ENCODE measurements around the gene COL16A1.

The COL16A1 gene

GRCh38 chr1:31703431-31704270 is at the start of gene COL16A1:
COL16A1 (minus strand) TSS chr1:31704017; CDS start chr1:31702193, 1,824 bp downstream.
- no peak for DNase-seq (ENCODE audit: low read depth in 3 of 3, low spot score in 1 of 3)

- no peak for DNase-seq (ENCODE audit: low read depth in 3 of 3, low spot score in 1 of 3)
These were observed 49.2 kb upstream of the COL16A1 start for GRCh38 chr1:31752952-31753475.

DNA sequence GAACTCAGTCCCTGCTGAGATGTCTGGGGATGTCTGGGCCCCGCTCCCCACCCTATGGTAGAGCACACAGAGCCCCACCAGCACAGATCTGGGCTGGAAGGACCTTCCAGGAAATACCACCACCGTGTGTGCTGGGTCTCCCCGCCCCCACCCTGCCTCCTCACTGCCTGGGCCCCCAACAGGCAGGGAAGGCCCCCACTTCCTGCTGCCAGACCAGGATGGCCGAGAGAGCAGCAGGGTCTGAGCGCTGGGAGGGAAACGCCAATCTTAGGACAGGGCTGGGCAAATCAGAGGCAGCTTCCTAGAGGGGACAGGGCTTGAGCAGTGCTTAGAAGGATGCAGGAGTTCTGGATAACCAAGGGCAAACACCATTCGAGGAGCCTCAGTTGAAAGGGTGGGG is 48.4 kb upstream of the COL16A1 start:
- no peak for DNase-seq (ENCODE audit: low read depth in 3 of 3, low spot score in 1 of 3)

- no peak for DNase-seq (ENCODE audit: low read depth in 3 of 3, low spot score in 1 of 3)
These were observed 48.0 kb upstream of the COL16A1 start for GRCh38 chr1:31751822-31752241.

DNA sequence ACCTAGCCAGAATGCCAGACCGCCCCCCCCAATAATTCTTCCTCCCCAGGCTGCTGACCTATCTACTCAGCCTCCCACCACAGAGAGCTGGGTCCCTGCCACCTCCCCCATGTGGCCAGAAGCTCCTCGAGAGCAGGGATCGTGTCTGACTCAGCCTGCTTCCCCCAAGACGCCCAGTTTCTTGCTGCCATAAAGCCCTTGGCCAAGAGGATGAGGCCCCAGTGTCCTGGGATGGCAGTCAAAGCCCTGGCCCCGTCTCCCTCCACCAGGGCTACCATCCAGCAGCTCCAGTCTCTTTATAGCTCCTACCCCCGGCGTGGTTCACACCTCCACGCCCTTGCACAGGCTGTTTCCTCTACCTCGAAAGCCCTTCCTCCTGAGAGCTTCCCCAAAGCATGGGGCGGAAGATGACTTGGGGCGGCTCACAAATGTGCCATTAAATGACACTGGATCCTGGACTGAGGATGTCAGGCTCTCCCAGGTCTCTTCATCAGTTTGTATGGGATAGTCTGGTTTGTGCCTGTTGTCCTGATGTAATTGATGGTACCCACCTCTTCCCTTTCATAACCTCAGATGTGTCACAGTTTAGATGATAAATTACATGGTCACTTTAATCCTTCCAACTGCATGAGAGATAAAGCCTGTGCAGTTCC is 47.2 kb upstream of the COL16A1 start:
- DNase-seq (ENCODE audit: low read depth in 3 of 3, low spot score in 1 of 3) = no peak

DNA sequence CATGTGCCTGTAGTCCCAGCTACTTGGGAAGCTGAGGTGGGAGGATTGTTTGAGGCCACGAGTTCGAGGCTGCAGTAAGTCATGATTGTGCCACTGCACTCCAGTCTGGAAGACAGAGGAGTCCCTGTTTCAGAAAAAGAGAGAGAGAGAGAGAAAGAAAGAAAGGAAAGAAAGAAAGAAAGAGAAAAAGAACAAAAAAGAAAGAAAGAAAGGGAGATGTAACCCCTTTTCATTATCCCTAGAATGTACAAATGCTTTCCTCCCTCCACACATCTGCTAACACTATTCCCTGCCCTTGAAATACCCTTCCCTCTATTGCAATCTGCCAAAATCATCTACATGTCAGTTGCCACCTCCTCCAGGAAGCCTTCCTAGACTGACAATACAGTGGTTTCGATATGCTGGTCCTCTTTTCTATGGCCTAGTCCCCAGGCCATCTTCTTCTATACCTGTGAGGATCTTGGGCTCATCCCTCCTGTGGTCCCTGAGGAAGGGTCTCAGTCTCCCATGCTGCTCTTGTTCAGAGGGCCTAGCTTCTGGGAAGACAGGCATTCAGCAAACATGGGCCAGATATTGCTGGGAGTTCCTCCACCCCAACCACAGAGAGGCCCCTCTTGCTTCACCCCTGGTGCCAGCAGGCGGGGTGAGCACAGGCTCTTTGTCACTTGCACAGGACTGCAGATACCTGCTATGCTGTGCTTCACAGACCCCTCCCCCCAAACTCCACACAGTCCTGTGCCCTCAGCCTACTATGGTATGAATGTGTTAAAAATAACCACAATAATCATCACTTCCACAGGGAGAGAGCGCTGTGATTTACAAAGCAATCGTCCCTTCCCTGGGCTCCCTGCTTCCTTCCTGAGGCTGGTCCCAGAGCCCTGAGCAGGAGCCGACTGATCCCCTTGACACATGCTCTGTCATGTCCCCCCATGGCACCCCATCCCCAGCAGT is 46.2 kb upstream of the COL16A1 start:
- DNase-seq (ENCODE audit: low read depth in 3 of 3, low spot score in 1 of 3) = no peak

DNA sequence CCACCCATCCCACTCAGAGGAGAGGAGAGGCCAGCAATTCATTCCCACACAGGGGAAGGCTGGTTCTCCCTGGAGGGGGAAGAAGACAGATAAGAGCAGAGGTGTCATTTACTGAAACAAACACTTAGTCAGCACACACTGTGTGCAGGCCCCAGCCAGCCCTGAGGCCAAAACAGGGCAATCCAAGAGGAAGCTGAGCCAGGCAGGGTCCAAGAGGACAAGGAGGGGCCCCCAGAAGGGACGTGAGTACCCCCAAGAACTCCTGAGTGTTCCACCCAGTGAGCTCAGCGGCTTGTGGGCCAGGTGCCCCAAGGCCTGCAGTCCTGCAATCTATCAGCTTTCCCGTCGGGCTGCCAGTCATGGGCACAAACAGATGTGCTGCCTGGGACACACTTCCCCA is 44.5 kb upstream of the COL16A1 start:
- no peak for DNase-seq (ENCODE audit: low read depth in 3 of 3, low spot score in 1 of 3)

DNA sequence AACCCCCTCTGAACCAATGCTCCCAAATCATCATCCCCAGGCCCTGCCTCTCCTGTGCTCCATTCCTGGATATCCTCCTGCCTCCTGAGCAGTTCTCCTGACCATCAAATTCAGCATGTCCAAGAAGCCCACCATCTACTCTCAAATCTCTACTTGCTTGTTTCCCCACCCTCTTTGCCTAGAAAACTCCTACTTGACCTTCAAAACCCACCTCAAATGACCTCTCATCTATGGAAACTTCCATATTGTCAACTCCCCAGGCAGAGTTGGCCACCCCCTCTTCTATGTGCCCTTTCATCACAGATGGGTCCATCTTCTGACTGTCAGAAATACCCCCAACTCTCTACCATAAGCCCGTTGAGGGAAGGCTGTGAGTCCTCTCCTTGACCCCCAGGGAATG is 43.5 kb upstream of the COL16A1 start:
- no peak for DNase-seq (ENCODE audit: low read depth in 3 of 3, low spot score in 1 of 3)

DNA sequence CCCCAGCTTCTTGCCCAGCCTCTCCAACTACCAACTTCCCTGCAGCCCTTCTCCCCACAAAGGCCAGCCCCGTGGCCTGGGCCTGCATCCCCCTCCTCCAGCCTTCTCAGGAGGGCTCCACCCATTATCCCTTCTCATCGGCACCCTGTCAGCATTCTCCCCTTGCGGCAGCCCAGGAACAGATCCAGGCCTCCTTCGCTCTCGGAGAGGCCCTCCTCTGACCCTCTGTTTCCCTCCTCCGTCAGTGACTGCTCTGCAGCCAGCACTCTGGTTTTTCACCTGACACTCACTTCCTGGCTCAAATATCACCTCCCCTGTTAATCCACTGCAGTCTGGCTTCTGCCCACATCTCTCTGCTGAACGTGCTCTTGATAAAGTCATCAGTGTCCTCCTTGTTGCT is 42.9 kb upstream of the COL16A1 start:
- no peak for DNase-seq (ENCODE audit: low read depth in 3 of 3, low spot score in 1 of 3)

- no peak for DNase-seq (ENCODE audit: low read depth in 3 of 3, low spot score in 1 of 3)
These were observed 42.3 kb upstream of the COL16A1 start for GRCh38 chr1:31745946-31746670.

- DNase-seq (ENCODE audit: low read depth in 3 of 3, low spot score in 1 of 3) = no peak
These were observed 41.5 kb upstream of the COL16A1 start for GRCh38 chr1:31745096-31745945.

DNA sequence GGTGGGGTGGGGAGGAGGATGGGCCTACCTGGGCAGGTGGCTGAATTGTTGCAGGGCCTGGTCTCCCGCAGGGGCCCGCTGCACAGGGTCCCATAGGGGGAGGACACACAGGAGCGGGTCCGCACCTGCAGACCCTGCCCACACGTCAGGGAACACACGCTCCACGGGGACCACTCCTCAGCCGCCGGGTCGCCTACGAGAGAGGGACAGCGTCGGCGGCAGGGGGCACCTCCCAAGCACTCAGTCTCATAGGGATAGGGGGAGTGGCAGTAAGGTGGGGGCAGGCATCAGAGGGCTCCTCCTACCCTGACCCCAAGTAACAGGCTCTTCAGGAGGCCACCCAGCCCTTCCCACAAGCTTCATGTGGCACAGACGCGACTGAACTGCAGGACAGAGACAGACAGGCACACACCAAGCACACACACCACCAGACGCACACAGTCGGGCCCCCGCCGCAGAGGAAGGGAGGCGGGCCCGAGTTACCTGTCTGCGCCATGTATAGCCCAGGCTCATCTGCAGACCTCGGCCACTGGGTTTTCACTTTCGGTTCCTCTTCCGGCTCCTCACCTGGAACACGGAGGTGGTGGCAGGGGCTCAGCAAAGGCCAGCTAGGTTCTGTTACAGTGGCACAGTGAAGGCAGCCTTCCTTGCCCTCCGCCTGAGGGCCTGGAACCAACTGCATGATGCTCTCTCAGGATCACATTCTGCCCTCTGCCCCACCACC is 40.5 kb upstream of the COL16A1 start:
- DNase-seq (ENCODE audit: low read depth in 3 of 3, low spot score in 1 of 3) = no peak

DNA sequence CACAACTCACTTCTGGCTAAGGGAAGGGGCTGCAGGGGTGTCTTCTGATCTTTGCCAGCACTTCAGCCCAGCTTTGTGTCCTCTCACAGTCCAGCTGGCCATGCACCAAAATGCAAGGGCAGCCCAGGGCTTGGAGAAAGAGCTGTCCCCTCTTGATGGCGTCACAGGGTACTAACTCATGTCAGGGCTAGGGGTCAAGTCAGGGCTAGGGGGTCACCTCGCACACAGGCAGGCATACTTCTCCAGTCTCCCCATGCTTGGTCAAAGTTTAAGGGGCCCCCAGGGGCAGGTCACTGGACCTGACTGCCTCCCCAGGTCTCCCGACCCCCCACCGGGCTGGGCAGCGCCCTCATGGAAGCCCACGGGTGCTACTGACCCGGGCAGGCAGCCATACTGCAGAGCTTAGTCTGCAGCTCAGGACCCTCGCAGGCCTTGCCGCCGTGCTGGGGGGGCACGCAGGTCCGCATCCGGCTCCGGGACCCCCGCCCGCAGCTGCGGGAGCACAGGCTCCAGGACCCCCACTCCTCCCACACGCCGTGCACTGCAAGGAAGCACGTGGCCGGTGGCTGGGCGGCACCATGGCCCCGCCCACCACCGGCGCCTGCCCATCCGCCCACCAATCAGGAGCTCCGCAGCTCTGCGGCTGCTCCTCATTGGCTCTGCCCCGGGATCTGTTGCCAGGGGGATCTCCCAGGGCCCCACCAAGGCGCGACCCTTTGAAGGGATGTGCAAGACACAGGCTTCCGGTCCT is 38.8 kb upstream of the COL16A1 start:
- DNase-seq (ENCODE audit: low read depth in 3 of 3, low spot score in 1 of 3) = no peak

DNA sequence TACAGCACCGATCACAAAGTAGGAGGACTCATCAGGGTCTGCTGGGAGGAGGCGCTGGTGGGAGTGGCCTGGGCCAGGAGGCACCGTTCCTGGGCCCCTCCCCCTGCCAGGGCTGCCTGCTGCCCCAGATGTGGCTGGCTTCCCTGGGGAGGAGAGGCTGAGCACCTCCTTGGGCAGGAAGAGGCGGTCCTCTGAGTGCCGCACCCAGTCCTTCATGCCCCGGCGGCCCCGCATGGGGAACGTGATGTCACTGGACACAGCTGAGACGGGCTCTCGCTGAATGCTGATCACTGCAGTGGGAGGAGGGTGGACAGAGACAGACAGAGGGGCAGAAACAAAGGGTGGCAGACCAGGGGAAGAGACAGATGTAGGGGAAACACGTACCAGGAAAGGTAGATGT is 35.5 kb upstream of the COL16A1 start:
- DNase-seq (ENCODE audit: low read depth in 3 of 3, low spot score in 1 of 3) = no peak

DNA sequence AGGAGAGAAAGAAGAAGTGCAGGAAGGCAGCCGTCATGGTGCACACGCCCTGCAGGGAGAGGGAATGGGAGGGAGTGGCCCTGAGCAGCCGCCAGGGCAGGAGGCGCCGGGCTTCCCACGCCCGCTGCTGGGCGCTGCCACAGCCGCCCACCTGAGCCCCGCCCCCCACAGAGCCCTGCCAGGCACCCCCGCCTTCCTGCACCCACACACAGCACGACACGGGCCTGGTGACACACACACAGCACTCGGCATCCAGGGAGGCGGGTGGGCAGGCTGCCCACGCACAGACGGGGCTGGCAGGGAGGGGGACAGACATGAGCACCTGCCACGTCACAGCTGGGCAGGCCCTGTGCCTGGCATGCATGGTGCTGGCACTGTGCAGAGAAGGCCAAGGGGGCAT is 32.9 kb upstream of the COL16A1 start:
- DNase-seq (ENCODE audit: low read depth in 3 of 3, low spot score in 1 of 3) = peak in 2 of 3 donors; percentile 24 to 26

DNA sequence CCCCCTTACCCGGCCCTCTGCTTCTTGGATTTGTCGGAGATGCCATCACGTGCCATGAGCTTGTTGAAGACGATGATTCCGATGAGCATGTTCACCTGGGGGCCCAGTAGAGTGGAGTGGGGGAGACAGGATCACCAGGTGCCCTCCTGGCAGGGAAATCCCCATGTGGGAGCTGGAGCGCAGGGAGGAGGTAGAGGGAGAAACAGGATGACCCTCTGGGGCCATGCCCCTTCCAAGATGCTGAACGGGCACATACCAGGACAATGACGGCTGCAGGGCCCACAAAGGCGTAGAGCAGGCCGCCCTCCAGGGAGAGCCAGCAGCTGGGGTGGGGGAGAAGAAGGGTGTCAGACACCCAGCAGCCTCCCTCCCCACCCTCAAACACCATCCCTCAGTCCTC is 31.8 kb upstream of the COL16A1 start:
- DNase-seq (ENCODE audit: low read depth in 3 of 3, low spot score in 1 of 3) = no peak

GRCh38 chr1:31734582-31735107 is 30.8 kb upstream of the COL16A1 start:
- DNase-seq (ENCODE audit: low read depth in 3 of 3, low spot score in 1 of 3) = no peak
